HCT116 (cell line): ENCODE measurements around the gene NCKAP5.

Experiments used
- EGR1 ChIP-seq: IDR thresholded peaks from 2 replicates; pipeline ENCODE4 v1.6.1; 2012; ENCODE audit warnings: low read depth
- ELF1 ChIP-seq: IDR thresholded peaks from 2 replicates; pipeline ENCODE4 v1.6.1; 2012; ENCODE audit warnings: low read depth, borderline replicate concordance
- EZH2 ChIP-seq: fragments of 200-600 bp; sonication (generic); IDR thresholded peaks from 2 replicates; pipeline ENCODE4 v1.6.1; 2017; ENCODE audit warnings: antibody characterized with exemption, mixed run types
- EZH2phosphoT487 ChIP-seq: fragments of 200-600 bp; IDR thresholded peaks from 2 replicates; pipeline ENCODE4 v1.6.1; 2018; ENCODE audit warnings: antibody characterized with exemption, borderline replicate concordance
- POLR2A ChIP-seq: IDR thresholded peaks from 2 replicates; pipeline ENCODE4 v1.7.0; 2011; ENCODE audit warnings: borderline replicate concordance; ENCODE audit not compliant: insufficient read depth, insufficient read length; ENCODE audit errors: extremely low read depth
- POLR2AphosphoS5 ChIP-seq: IDR thresholded peaks from 2 replicates; pipeline ENCODE4 v1.6.1; 2011; ENCODE audit warnings: mild to moderate bottlenecking, low read depth, low read length, moderate library complexity
- RAD21 ChIP-seq: IDR thresholded peaks from 2 replicates; pipeline ENCODE4 v1.6.1; 2012; ENCODE audit warnings: low read depth, mild to moderate bottlenecking
- SP1 ChIP-seq: IDR thresholded peaks from 2 replicates; pipeline ENCODE4 v1.6.1; 2012; ENCODE audit warnings: low read depth
- YY1 ChIP-seq: IDR thresholded peaks from 2 replicates; pipeline ENCODE4 v1.6.1; 2011; ENCODE audit warnings: low read length, low read depth, moderate library complexity, mild to moderate bottlenecking; ENCODE audit not compliant: insufficient replicate concordance; ENCODE audit errors: extremely low read depth
- ZNF274 ChIP-seq: fragments of 200-500 bp; sonication (Bioruptor generic); IDR thresholded peaks from 2 replicates; pipeline ENCODE4 v1.6.1; 2014; ENCODE audit warnings: mild to moderate bottlenecking, low read depth, low read length, inconsistent platforms
- TF ChIP-seq, protein P1 (sequence below), 3 experiments: fragments of 200-600 bp in 1 of 3; sonication (generic) in 1 of 3; IDR thresholded peaks in 2 of 3; conservative IDR thresholded peaks in 1 of 3; 2 replicates each; pipeline ENCODE4 v1.5.1; 2012 to 2017; ENCODE audit warnings: low read depth in 2 of 3, low read length in 2 of 3, antibody characterized with exemption in 1 of 3, borderline replicate concordance in 1 of 3, control low read depth in 1 of 3, mild to moderate bottlenecking in 1 of 3, mixed read lengths in 1 of 3, mixed run types in 1 of 3, moderate library complexity in 1 of 3; ENCODE audit not compliant: insufficient read depth in 1 of 3
- TF ChIP-seq, protein P2 (sequence below): IDR thresholded peaks from 2 replicates; pipeline ENCODE4 v1.6.1; 2011; ENCODE audit warnings: mild to moderate bottlenecking, low read length, moderate library complexity; ENCODE audit not compliant: insufficient replicate concordance; ENCODE audit errors: extremely low read depth
- TF ChIP-seq, protein P3 (sequence below): IDR thresholded peaks from 2 replicates; pipeline ENCODE4 v1.6.1; 2012

DNA sequence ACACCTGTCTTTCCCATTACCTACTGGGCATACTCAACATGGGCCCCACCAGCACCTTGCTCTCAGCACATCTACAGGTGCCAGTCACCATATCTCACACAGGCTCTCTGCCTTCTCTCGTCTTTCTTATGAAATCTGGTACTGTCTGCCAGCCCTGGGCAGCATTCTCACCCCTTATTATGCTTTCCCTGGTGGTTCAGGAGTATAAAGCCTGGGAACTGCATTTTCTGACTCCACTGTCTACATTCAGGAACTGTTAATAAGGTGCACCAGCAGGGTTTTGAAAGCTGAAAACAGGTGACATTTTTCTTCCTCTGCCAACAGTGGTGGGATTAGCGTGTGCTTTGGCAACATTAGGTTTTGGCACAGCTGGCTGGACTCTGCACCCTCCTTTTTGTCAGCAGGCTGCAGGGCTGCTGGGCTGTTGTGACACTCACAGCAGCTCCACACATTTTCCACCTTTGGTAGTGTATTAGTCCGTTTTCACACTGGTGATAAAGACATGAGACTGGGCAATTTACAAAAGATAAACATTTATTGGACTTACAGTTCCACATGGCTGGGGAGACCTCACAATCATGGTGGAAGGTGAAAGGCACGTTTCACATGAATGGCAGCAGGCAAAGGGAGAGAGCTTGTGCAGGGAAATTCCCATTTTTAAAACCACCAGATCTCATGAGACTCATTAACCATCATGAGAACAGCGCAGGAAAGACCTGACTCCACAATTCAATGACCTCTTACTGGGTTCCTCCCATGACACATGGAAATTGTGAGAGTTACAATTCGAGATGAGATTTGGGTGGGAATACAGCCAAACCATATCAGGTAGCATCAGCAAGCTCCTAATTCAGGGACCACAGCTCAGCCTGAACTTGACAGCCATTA lies 555.2 kb downstream of the NCKAP5 start:
- TF ChIP-seq, protein P1, sequence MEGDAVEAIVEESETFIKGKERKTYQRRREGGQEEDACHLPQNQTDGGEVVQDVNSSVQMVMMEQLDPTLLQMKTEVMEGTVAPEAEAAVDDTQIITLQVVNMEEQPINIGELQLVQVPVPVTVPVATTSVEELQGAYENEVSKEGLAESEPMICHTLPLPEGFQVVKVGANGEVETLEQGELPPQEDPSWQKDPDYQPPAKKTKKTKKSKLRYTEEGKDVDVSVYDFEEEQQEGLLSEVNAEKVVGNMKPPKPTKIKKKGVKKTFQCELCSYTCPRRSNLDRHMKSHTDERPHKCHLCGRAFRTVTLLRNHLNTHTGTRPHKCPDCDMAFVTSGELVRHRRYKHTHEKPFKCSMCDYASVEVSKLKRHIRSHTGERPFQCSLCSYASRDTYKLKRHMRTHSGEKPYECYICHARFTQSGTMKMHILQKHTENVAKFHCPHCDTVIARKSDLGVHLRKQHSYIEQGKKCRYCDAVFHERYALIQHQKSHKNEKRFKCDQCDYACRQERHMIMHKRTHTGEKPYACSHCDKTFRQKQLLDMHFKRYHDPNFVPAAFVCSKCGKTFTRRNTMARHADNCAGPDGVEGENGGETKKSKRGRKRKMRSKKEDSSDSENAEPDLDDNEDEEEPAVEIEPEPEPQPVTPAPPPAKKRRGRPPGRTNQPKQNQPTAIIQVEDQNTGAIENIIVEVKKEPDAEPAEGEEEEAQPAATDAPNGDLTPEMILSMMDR (IDR thresholded peaks at IDR 0.05 in 2 of 3, conservative IDR thresholded peaks at IDR 0.05 in 1 of 3; ENCODE audit: borderline replicate concordance in 1 of 3, insufficient read depth in 1 of 3, low read depth in 2 of 3, low read length in 2 of 3), result no peak
- TF ChIP-seq POLR2AphosphoS5 (no peak), EGR1 (no peak), EZH2 (no peak), EZH2phosphoT487 (no peak), YY1 (no peak), ZNF274 (no peak), SP1 (no peak), ELF1 (no peak), POLR2A (no peak), RAD21 (no peak)
- TF ChIP-seq, protein P2, sequence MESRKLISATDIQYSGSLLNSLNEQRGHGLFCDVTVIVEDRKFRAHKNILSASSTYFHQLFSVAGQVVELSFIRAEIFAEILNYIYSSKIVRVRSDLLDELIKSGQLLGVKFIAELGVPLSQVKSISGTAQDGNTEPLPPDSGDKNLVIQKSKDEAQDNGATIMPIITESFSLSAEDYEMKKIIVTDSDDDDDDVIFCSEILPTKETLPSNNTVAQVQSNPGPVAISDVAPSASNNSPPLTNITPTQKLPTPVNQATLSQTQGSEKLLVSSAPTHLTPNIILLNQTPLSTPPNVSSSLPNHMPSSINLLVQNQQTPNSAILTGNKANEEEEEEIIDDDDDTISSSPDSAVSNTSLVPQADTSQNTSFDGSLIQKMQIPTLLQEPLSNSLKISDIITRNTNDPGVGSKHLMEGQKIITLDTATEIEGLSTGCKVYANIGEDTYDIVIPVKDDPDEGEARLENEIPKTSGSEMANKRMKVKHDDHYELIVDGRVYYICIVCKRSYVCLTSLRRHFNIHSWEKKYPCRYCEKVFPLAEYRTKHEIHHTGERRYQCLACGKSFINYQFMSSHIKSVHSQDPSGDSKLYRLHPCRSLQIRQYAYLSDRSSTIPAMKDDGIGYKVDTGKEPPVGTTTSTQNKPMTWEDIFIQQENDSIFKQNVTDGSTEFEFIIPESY, result no peak
- TF ChIP-seq, protein P3, sequence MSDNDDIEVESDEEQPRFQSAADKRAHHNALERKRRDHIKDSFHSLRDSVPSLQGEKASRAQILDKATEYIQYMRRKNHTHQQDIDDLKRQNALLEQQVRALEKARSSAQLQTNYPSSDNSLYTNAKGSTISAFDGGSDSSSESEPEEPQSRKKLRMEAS, result no peak
